GM12864 (cell line): ENCODE measurements around the gene SLC16A10.

Experiments used
- DNase-seq: peaks from one replicate; pipeline ENCODE4 v3.0.0-alpha.2; 2011; ENCODE audit warnings: low read depth
- H3K4me3 ChIP-seq: 2 replicates; pipeline ENCODE4 v1.5.1; 2011; ENCODE audit warnings: mild to moderate bottlenecking, low read depth, low read length, control low read depth
- CTCF ChIP-seq: IDR thresholded peaks from 2 replicates; pipeline ENCODE4 v1.5.1; 2011; ENCODE audit warnings: low read depth, mild to moderate bottlenecking, moderate library complexity, low read length, control low read depth, inconsistent platforms; ENCODE audit errors: missing control alignments

The SLC16A10 gene

GRCh38 chr6:111210194-111210728 lies 123.0 kb downstream of the SLC16A10 start:
- no peak overlapping the region for H3K4me3 ChIP-seq
- peak; percentile 36 for DNase-seq
- TF ChIP-seq CTCF: peak; percentile 63

- DNase-seq: no peak
- no peak overlapping the region for H3K4me3 ChIP-seq
- TF ChIP-seq CTCF: no peak
These were observed 124.2 kb downstream of the SLC16A10 start for GRCh38 chr6:111211411-111212030.

GRCh38 chr6:111212625-111213024 lies 125.3 kb downstream of the SLC16A10 start:
- no peak overlapping the region for H3K4me3 ChIP-seq
- DNase-seq: no peak
- no peak for TF ChIP-seq CTCF

GRCh38 chr6:111215131-111215530 lies 127.8 kb downstream of the SLC16A10 start:
- DNase-seq: no peak
- no peak for TF ChIP-seq CTCF
- H3K4me3 ChIP-seq: no peak overlapping the region

GRCh38 chr6:111219785-111220184 lies 132.5 kb downstream of the SLC16A10 start:
- no peak for DNase-seq
- no peak overlapping the region for H3K4me3 ChIP-seq
- TF ChIP-seq CTCF: no peak

GRCh38 chr6:111220383-111221031 lies 133.2 kb downstream of the SLC16A10 start:
- TF ChIP-seq CTCF: no peak
- DNase-seq: no peak
- H3K4me3 ChIP-seq: no peak overlapping the region
